DND-41 (cell line): Measurements from ENCODE around the gene NOTCH2.
"Not testable (repeated sequence)": the region's sequence is repeated elsewhere in the genome, so short reads cannot be mapped to it uniquely, and the experiment has no call there.

Experiments
- ATAC-seq: fragments of 200-7000 bp; cut with Tn5 transposase; 3 replicates; pipeline ENCODE4 v1.9.1; 2021; ENCODE audit warnings: low read depth; ENCODE audit not compliant: insufficient read depth
- DNase-seq: peaks from one replicate; pipeline ENCODE4 v3.0.0-alpha.2; 2020
- H2AFZ ChIP-seq: 2 replicates; pipeline ENCODE4 v1.6.0; 2012; ENCODE audit warnings: low read depth, low read length
- H3K27ac ChIP-seq: 2 replicates; pipeline ENCODE4 v1.5.1; 2012; ENCODE audit warnings: low read length, inconsistent platforms
- H3K27me3 ChIP-seq: fragments of 200-600 bp; sonication (generic); 2 replicates; pipeline ENCODE4 v1.6.0; 2012; ENCODE audit warnings: low read length, mild to moderate bottlenecking, inconsistent platforms; ENCODE audit not compliant: insufficient read depth, poor library complexity
- H3K36me3 ChIP-seq: 2 replicates; pipeline ENCODE4 v1.5.1; 2012; ENCODE audit warnings: low read length, inconsistent platforms; ENCODE audit not compliant: insufficient read depth
- H3K4me1 ChIP-seq: 2 replicates; pipeline ENCODE4 v1.5.1; 2012; ENCODE audit warnings: mild to moderate bottlenecking, low read length; ENCODE audit not compliant: insufficient read depth
- H3K4me2 ChIP-seq: 2 replicates; pipeline ENCODE4 v1.6.0; 2012; ENCODE audit warnings: mild to moderate bottlenecking, moderate library complexity, low read length, inconsistent platforms; ENCODE audit not compliant: insufficient read depth
- H3K4me3 ChIP-seq, 2 experiments: fragments of 200-600 bp in 1 of 2; shearing (Covaris generic) in 1 of 2; 2 replicates each; pipeline ENCODE4 v1.5.1; 2012 to 2016; ENCODE audit warnings: inconsistent platforms in 2 of 2, low read length in 2 of 2, mild to moderate bottlenecking in 2 of 2, low read depth in 1 of 2, moderate library complexity in 1 of 2
- H3K79me2 ChIP-seq: 2 replicates; pipeline ENCODE4 v1.6.0; 2012; ENCODE audit warnings: low read length, inconsistent platforms; ENCODE audit not compliant: insufficient read depth
- H3K9ac ChIP-seq: 2 replicates; pipeline ENCODE4 v1.6.0; 2012; ENCODE audit warnings: low read depth, mild to moderate bottlenecking, inconsistent platforms, low read length, moderate library complexity
- H3K9me3 ChIP-seq: 2 replicates; pipeline ENCODE4 v1.5.1; 2012; ENCODE audit warnings: low read length, moderate library complexity, mild to moderate bottlenecking, inconsistent platforms; ENCODE audit not compliant: insufficient read depth, severe bottlenecking
- H4K20me1 ChIP-seq: 2 replicates; pipeline ENCODE4 v1.6.0; 2012; ENCODE audit warnings: low read length; ENCODE audit not compliant: insufficient read depth

The NOTCH2 gene

DNA sequence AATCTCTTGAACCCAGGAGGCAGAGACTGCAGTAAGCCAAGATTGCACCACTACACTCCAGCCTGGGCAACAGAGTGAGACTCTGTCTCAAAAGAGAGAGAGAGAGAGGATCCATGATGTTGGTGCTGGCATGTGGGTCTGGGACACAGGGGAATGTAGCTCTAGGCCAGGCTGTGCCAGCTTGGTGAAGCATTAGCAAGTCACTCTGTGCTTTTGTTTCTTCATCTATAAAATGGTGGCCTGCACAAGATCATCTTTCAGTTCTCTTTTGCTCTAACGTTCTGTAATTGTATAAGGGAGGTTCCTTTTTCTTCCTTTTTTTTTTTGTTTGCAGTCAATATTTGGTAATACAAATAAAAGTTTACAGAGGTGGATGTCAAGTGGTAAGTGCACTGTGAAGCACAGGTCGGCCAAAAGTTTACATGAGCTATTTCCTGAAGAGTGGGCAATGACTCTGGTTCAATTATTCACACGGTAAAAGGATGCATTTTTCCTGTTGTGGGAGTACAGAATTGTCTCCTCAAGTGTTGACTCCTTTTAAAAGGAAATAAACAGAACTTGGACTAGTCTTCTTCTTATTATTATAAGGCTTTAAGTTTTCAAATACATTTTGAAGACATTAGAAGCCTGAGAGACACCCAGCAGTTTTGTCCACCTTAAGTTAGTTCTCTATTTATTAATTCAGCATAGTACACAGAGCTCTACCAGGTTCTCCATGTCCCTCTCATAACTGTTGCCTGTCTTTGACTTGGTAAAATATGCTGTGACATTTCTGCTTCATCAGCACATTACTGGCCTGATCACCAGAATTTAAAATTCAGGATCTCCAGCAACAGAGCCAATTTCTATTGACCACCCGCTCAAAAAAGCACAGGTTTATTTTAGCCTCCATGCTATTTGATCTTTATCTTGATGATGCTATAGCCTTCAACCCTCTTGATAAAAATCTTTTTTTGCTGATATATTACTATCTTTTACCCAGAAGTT, 23.1 kb upstream of the NOTCH2 start:
- not testable (repeated sequence) for ATAC-seq, H3K9me3 ChIP-seq

DNA sequence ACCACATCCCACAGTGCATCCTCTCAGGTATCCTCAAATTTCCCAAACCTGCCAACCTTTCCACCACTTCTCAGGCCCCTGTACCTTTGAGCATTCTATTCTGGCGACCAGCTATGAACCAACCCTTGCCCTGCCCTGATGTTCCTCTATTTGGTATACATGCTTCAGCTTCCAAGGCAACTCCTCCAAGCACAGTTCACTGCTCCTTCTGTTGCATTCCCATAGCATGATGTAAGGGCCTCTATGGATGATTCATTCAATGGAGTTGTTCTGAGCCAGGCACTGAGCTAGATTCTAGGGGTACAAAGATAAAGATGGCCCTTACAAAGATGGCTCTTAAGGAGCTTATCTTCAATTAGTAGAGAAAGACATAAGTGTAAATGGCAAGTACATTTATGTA, 21.4 kb upstream of the NOTCH2 start:
- H3K4me1 ChIP-seq, H3K79me2 ChIP-seq, DNase-seq, H4K20me1 ChIP-seq, H3K9ac ChIP-seq, H3K9me3 ChIP-seq, H3K4me2 ChIP-seq, H2AFZ ChIP-seq, H3K27me3 ChIP-seq, H3K4me3 ChIP-seq, H3K27ac ChIP-seq, ATAC-seq, H3K36me3 ChIP-seq: not testable (repeated sequence)

More for the DNA sequence above, 23.1 kb upstream of the NOTCH2 start:
- H2AFZ ChIP-seq, H3K4me3 ChIP-seq, H3K27me3 ChIP-seq, H3K9ac ChIP-seq, H3K4me1 ChIP-seq, H3K4me2 ChIP-seq, H3K79me2 ChIP-seq, DNase-seq, H4K20me1 ChIP-seq, H3K27ac ChIP-seq, H3K36me3 ChIP-seq: not testable (repeated sequence)

DNA sequence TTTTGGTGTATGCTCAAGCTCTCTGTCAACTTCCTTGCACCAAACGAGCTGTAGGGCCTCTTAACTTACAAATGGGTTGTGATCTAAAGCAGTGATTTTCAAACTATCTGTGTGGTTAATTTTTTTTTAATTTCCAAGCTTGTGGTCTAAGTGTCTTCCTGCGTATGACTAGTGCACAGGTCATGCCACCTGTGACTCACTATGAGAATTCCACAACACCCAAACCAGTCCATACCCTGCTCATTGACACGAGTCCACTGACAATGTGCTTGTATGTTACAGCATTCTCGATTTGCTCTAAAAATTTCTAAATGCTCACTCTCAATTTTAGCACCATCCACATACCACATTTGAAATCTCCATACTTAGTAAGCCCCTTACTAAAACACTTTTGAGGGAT, 18.5 kb upstream of the NOTCH2 start:
- peak; percentile 98 for ATAC-seq
- not testable (repeated sequence) for H3K27me3 ChIP-seq, H3K9ac ChIP-seq, H3K27ac ChIP-seq, H3K4me2 ChIP-seq, H2AFZ ChIP-seq, H4K20me1 ChIP-seq, H3K4me1 ChIP-seq, H3K9me3 ChIP-seq, H3K36me3 ChIP-seq, H3K79me2 ChIP-seq, H3K4me3 ChIP-seq
- peak; percentile 48 for DNase-seq

DNA sequence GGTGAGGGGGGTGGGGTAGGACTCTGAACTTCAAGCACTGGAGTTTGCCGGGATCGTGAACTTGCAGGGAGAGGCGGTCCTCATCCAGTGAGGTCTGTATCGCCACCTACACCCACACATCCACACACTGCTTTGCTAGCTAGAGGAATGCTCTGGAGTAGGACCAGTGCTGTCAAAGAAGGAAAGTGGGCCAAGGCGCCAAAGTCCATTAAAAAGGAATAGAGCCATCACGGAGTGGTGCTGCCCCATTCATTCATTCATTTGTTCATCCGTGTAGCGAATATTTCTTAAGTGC, 405 bp upstream of the NOTCH2 start:
- peak; percentile 71; the same call in 2 of the 3 replicates for ATAC-seq
- H2AFZ ChIP-seq, H4K20me1 ChIP-seq, H3K27me3 ChIP-seq, H3K36me3 ChIP-seq, H3K4me1 ChIP-seq, H3K4me2 ChIP-seq, H3K9me3 ChIP-seq, DNase-seq, H3K79me2 ChIP-seq, H3K9ac ChIP-seq, H3K4me3 ChIP-seq, H3K27ac ChIP-seq: not testable (repeated sequence)

DNA sequence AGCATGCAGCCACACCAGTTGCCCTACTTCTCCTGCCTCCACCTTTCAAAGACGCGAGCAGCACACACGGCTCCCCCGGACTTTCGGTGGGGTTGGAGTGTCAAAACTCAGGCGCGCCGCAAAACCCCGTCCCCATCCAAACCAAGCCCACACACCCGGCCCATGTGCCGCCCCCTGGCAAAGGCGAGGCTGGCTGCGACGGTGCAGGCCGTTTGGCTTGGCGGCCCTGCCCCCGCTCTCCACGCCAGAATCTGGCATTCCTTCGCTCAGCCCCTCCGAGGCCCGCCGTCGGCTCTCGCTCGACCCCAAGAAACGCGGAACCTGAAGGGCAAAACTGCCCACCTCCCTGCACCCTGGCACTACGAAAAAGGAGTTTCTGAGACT, 787 bp downstream of the NOTCH2 start:
- peak; percentile 41 for DNase-seq
- Histone ChIP-seq H3K4me2 (peak overlapping the region; percentile 57), H2AFZ (peak overlapping the region; percentile 58; the same call in 1 of the 2 replicates), H3K9ac (peak overlapping the region; percentile 55), H3K4me3 (peak overlapping the region; percentile 19 to 57; a peak in 3 of 4 replicates)
- H3K36me3 ChIP-seq, ATAC-seq, H4K20me1 ChIP-seq, H3K79me2 ChIP-seq, H3K27ac ChIP-seq, H3K9me3 ChIP-seq, H3K27me3 ChIP-seq, H3K4me1 ChIP-seq: not testable (repeated sequence)

DNA sequence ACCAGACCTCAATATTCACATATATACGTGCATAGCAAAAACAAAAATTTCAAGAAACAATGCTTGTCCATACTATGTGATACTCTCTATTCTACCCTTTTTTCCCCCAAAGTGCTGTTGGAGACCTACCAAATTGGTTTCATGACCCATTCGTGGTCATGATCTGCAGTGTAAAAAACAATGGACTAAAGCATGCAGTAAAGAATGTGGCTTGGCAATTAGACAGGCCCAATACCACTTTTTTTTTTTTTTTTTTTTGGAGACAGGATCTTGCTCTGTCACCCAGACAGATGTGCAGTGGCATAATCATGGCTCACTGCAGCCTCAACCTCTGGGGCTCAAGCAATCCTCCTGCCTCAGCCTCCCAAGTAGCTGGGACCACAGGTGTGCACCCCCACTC, 21.3 kb downstream of the NOTCH2 start:
- H3K9ac ChIP-seq, H3K27ac ChIP-seq, H2AFZ ChIP-seq, H3K36me3 ChIP-seq, H3K9me3 ChIP-seq, H3K4me2 ChIP-seq, H4K20me1 ChIP-seq, H3K4me3 ChIP-seq, H3K79me2 ChIP-seq, ATAC-seq, H3K27me3 ChIP-seq, DNase-seq, H3K4me1 ChIP-seq: not testable (repeated sequence)

DNA sequence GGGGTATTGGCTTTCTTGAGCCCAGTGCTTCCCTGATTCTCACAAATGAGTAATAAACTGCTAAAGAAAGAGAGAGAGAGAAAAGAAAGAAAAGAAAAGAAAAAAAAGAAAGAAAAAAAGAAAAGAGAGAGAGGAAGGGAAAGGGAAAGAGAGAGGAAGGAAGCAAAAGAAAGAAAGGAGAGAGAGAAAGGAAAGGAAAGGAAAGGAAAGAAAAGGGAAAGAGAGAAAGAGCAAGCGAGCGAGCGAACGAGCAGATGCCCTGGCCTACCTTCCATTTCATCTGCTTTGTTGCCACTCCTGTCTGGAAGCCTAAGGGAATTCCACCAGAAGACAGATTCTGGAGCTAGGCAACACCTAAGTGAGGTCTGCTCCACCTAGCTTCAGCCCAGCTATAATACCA, 27.7 kb downstream of the NOTCH2 start:
- not testable (repeated sequence) for H3K9me3 ChIP-seq, H3K4me2 ChIP-seq, H3K27ac ChIP-seq, H3K9ac ChIP-seq, H4K20me1 ChIP-seq, ATAC-seq, H3K4me3 ChIP-seq, H3K79me2 ChIP-seq, H3K4me1 ChIP-seq, H3K36me3 ChIP-seq, H3K27me3 ChIP-seq, H2AFZ ChIP-seq, DNase-seq

DNA sequence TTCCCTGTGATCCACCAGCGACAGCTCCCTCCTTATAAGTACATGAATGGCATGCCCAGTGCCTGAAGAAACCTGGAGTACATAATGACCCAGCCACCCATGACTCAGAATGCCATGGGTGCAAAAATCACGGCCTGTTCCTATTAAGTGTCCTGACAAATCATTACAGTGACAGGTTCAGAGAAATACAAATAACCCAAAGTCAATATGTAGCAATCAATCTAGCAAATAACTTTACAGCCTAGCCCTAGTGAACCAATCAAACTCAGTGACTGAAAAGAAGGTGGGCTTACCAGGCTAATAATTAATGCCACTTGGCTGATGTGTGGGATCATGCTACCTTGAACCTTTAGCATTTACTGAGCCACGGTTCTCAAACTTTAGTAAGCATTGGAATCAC, 37.2 kb downstream of the NOTCH2 start:
- not testable (repeated sequence) for H3K27me3 ChIP-seq, DNase-seq, H3K36me3 ChIP-seq, H3K79me2 ChIP-seq, H3K9ac ChIP-seq, H3K9me3 ChIP-seq, H3K4me2 ChIP-seq, H3K4me3 ChIP-seq, H2AFZ ChIP-seq, ATAC-seq, H3K27ac ChIP-seq, H3K4me1 ChIP-seq, H4K20me1 ChIP-seq
